ENCODE measurements around the gene COL23A1.

DNA sequence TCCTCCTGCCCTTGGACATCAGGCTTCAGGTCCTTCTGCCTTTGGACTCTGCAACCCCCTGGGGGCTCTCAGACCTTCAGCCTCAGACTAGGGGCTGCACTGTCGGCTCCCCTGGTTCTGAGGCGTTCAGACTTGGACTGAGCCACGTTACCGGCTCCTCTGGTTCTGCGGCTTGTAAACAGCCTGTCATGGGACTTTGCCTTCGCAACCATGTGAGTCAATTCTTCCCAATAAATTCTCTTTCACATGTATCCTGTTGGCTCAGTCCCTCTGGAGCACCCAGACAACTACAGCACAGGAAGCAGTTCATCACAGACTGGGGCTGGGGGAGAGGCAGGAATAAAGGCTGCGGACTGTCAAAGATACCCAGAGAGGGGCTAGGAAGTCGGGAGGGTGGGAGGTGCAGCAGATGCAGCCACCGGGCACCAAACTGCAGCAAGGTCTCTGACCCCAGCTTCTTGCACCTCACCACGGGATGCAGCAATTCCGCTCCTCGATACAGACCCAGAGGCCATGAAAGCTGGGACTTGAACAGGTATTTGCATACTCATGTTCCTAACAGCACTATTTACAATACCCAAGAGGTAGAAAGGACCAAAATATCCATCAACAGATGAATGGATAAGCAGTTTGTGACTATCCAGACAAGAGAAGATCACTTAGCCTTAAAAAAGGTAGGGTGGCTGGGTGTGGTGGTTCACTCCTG lies 100.8 kb downstream of the COL23A1 start:
- TF ChIP-seq, protein P1, sequence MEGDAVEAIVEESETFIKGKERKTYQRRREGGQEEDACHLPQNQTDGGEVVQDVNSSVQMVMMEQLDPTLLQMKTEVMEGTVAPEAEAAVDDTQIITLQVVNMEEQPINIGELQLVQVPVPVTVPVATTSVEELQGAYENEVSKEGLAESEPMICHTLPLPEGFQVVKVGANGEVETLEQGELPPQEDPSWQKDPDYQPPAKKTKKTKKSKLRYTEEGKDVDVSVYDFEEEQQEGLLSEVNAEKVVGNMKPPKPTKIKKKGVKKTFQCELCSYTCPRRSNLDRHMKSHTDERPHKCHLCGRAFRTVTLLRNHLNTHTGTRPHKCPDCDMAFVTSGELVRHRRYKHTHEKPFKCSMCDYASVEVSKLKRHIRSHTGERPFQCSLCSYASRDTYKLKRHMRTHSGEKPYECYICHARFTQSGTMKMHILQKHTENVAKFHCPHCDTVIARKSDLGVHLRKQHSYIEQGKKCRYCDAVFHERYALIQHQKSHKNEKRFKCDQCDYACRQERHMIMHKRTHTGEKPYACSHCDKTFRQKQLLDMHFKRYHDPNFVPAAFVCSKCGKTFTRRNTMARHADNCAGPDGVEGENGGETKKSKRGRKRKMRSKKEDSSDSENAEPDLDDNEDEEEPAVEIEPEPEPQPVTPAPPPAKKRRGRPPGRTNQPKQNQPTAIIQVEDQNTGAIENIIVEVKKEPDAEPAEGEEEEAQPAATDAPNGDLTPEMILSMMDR (conservative IDR thresholded peaks at IDR 0.05; ENCODE audit: low read depth in 2 of 2) = no peak
- TF ChIP-seq, protein P2, sequence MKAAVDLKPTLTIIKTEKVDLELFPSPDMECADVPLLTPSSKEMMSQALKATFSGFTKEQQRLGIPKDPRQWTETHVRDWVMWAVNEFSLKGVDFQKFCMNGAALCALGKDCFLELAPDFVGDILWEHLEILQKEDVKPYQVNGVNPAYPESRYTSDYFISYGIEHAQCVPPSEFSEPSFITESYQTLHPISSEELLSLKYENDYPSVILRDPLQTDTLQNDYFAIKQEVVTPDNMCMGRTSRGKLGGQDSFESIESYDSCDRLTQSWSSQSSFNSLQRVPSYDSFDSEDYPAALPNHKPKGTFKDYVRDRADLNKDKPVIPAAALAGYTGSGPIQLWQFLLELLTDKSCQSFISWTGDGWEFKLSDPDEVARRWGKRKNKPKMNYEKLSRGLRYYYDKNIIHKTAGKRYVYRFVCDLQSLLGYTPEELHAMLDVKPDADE (IDR thresholded peaks at IDR 0.05) = no peak
- TF ChIP-seq JUNB (IDR thresholded peaks at IDR 0.05; ENCODE audit: unreplicated experiment) = no peak
- no peak for TF ChIP-seq POLR2AphosphoS5 (IDR thresholded peaks at IDR 0.05; ENCODE audit: low read depth)
- TF ChIP-seq EZH2phosphoT487 (IDR thresholded peaks at IDR 0.05; ENCODE audit: unreplicated experiment) = no peak

All from GM23338 (cell line).